Subcutaneous adipose tissue (tissue), 4 donors: Measurements from ENCODE around the gene HES4. TPM values are rescaled to one million over a fixed set of nuclear protein-coding genes. Genes with fewer than 3 reads are reported as not detected.

Experiments used
- total RNA-seq, 4 donors: library from RNA; depleted of rRNA; stranded (reverse); fragments of >200 nt; gene quantifications; one replicate each; pipeline ENCODE4 v1.1.0, GENCODE V29; 2016
- TF ChIP-seq, protein P1 (sequence below): fragments of 450-650 bp; IDR thresholded peaks from one replicate; pipeline ENCODE4 v1.5.1; 2016; ENCODE audit warnings: low read depth, mild to moderate bottlenecking, control low read depth, antibody characterized with exemption, moderate library complexity

Gene HES4
- total RNA-seq, 4 donors from 2014 or later: 6.4 to 12.8 (median 7.2) TPM

DNA sequence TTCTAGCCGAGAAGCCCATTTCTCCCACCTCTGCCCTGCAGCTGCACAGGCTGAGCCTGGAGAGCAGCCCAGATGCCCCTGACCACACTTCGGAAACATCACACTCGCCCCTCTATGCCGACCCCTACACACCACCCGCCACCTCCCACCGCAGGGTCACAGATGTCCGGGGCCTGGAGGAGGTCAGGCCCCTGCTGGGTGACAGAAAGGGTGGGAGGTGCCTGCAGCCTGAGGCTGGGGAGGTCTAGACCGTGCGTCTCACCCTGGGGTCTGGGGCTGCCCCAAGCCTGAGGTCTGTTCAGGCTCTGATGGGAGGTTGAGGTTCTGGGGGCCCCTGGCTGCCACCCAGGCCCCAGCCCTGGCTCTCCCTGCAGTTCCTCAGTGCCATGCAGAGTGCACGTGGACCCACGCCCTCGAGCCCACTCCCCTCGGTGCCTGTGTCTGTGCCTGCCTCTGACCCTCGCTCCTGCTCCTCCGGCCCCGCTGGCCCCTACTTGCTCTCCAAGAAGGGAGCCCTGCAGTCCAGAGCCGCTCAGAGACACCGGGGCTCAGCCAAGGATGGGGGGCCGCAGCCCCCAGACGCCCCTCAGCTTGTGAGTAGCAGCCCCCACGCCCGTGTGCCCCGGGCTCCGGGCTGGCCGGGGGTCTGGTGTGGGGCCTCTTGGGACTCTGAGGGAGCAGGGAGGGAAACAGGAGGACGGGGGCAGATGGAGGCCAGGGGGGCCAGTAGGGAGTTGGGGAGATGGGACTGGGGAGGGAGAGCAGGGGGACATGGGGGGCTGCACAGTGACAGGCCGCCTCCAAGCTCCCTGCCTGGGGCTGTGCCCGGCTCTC is 26.2 kb downstream of the HES4 start:
- TF ChIP-seq, protein P1, sequence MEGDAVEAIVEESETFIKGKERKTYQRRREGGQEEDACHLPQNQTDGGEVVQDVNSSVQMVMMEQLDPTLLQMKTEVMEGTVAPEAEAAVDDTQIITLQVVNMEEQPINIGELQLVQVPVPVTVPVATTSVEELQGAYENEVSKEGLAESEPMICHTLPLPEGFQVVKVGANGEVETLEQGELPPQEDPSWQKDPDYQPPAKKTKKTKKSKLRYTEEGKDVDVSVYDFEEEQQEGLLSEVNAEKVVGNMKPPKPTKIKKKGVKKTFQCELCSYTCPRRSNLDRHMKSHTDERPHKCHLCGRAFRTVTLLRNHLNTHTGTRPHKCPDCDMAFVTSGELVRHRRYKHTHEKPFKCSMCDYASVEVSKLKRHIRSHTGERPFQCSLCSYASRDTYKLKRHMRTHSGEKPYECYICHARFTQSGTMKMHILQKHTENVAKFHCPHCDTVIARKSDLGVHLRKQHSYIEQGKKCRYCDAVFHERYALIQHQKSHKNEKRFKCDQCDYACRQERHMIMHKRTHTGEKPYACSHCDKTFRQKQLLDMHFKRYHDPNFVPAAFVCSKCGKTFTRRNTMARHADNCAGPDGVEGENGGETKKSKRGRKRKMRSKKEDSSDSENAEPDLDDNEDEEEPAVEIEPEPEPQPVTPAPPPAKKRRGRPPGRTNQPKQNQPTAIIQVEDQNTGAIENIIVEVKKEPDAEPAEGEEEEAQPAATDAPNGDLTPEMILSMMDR: no peak

DNA sequence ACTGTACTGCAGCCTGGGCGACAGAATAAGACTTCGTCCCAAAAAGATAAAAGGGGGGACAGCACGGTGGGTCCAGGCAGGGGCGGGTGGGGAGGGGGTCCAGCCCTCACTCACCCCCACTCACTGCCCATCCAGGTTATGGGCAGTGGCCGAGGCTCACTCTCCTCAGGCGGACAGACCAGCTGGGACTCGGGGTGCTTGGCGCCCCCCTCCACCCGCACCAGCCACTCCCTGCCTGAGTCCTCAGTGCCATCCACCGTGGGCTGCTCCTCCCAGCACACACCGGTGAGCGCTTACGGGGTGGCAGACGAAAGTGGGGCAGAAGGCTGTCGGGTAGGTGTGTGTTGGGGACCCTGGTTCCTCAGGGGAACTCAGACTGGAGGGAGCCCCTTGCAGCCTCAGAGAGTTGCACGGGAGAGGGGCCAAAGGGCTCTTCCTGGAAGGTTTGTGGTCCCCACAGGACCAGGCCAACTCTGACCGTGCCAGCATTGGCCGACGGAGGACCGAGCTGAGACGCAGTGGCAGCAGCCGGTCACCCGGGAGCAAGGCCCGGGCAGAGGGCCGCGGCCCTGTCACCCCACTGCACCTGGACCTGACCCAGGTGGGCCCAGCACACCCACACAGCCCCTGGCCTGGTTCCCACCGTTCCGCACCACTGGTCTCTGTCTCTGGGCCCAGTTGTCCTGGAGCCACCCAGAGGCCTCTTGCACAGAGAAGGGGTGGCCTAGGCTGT is 27.0 kb downstream of the HES4 start:
- TF ChIP-seq, protein P1: no peak

DNA sequence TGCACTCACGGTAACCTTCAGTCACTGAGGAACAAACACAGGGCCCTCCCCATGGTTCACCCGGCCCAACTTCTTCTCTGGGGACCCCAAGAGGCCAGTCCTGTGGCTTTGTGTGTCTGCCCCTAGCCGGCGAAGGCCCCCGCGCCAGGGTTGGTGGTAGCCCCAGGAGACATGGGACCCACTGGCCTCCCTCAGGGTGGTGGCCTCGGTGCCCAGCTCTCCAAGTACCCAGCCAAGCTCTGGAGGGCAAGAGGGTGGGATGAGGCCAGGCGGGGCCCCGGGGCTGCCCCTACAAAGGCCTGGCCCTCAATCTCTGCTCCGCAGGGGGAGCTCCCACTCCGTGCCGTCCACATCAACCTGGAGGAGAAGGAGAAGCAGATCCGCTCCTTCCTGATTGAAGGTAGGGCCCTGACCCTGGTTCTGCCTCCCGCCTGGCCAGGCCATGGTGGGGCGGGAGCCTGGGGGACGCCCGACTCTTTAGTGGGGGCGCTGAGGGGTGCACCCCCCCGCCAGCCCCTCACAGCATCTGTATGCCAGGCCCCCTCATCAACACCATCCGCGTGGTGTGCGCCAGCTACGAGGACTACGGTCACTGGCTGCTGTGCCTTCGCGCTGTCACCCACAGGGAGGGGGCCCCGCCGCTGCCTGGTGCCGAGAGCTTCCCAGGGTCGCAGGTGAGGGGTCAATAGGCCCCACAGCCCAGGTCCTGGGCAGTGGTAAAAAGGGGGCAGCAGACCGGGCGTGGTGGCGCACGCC is 28.0 kb downstream of the HES4 start:
- TF ChIP-seq, protein P1: no peak

GRCh38 chr1:970973-971730 is 28.7 kb downstream of the HES4 start:
- TF ChIP-seq, protein P1: no peak

DNA sequence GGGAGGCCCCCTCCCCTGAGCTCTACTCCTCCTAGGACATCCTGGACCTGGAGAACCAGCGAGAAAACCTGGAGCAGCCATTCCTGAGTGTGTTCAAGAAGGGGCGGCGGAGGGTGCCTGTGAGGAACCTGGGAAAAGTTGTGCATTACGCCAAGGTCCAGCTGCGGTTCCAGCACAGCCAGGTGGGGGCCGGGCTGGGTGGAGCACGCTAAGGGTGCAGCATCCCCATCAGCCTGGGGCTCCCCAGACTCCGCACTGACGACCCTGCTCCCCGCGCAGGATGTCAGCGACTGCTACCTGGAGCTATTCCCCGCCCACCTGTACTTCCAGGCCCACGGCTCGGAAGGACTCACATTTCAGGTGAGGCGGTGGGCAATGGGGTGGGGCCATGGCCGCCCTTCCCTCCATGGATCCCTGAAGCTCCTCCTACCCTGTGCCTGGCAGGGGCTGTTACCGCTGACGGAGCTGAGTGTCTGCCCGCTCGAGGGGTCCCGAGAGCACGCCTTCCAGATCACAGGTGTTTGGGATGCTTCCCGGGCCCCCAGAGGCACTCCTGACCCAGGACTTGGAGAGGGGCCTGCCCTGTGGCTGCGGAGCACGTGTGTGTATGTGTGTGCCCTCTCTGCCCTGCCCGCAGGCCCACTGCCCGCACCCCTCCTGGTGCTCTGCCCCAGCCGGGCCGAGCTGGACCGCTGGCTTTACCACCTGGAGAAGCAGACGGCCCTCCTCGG is 29.5 kb downstream of the HES4 start:
- TF ChIP-seq, protein P1: no peak

GRCh38 chr1:969260-969855 is 30.5 kb downstream of the HES4 start:
- TF ChIP-seq, protein P1: no peak
